ENCODE data around the gene ADAMTS14. TPM values are rescaled to one million over a fixed set of nuclear protein-coding genes. Genes with fewer than 3 reads are reported as not detected.

ADAMTS14 gene
- total RNA-seq, 1 donor from 2014 or later = 29.8 TPM

- H3K27me3 Mint-ChIP-seq (ENCODE audit: unreplicated experiment) = peaks cover 7% of the 10 kb centered on the region
- H3K27ac Mint-ChIP-seq (ENCODE audit: unreplicated experiment) = peak overlapping the region; percentile 91
- peaks cover 32% of the 10 kb centered on the region for H3K4me1 Mint-ChIP-seq (ENCODE audit: low read depth, unreplicated experiment)
- DNase-seq = peak; percentile 47
- peaks cover 7% of the 10 kb centered on the region for H3K36me3 Mint-ChIP-seq (ENCODE audit: unreplicated experiment)
- peaks cover 12% of the 10 kb centered on the region for H3K9me3 Mint-ChIP-seq (ENCODE audit: unreplicated experiment)
- H3K4me3 Mint-ChIP-seq (ENCODE audit: unreplicated experiment) = peak overlapping the region; percentile 84
- TF ChIP-seq CTCF (IDR thresholded peaks at IDR 0.05; ENCODE audit: partially characterized antibody, unreplicated experiment) = no peak
Measured at GRCh38 chr10:70673043-70673928, 980 bp downstream of the ADAMTS14 start.

DNA sequence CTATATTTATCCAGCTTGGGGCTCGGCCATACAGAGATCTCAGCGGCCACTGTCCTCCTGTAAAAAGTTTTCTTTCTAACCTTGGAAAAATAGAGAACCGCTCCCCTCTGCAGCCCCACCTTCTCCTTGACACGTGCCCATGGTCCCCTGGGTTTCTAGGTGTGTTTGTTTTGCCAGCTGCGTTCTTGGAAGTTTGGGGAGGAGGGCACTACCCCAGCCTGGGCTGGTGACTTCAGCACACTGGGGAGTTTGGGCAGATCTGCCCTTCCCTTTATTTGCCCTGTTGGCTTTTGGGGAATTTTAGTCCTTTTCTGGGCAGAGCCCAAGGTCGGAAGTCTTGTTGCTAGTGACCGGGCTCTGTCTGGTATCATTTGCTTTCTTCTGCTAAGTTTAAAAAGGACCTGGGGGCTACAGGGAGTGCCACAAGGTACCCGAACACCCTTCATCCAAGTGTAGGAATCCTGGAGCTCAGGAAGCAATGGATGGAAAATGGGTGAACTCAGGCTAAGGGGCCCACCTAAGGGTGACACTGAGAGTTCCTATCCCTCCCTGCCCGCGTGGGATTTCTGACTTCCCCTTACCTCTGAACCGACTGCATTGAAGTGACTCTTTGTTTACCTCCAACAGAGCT is 1.7 kb downstream of the ADAMTS14 start:
- peak overlapping the region; percentile 84 for H3K4me3 Mint-ChIP-seq (ENCODE audit: unreplicated experiment)
- no peaks in the 10 kb centered on the region for H3K36me3 Mint-ChIP-seq (ENCODE audit: unreplicated experiment)
- H3K9me3 Mint-ChIP-seq (ENCODE audit: unreplicated experiment) = peaks cover 10% of the 10 kb centered on the region
- peaks cover 9% of the 10 kb centered on the region for H3K27me3 Mint-ChIP-seq (ENCODE audit: unreplicated experiment)
- peaks cover 38% of the 10 kb centered on the region for H3K4me1 Mint-ChIP-seq (ENCODE audit: low read depth, unreplicated experiment)
- H3K27ac Mint-ChIP-seq (ENCODE audit: unreplicated experiment) = peak overlapping the region; percentile 91
- no peak for DNase-seq
- no peak for TF ChIP-seq CTCF (IDR thresholded peaks at IDR 0.05; ENCODE audit: partially characterized antibody, unreplicated experiment)

DNA sequence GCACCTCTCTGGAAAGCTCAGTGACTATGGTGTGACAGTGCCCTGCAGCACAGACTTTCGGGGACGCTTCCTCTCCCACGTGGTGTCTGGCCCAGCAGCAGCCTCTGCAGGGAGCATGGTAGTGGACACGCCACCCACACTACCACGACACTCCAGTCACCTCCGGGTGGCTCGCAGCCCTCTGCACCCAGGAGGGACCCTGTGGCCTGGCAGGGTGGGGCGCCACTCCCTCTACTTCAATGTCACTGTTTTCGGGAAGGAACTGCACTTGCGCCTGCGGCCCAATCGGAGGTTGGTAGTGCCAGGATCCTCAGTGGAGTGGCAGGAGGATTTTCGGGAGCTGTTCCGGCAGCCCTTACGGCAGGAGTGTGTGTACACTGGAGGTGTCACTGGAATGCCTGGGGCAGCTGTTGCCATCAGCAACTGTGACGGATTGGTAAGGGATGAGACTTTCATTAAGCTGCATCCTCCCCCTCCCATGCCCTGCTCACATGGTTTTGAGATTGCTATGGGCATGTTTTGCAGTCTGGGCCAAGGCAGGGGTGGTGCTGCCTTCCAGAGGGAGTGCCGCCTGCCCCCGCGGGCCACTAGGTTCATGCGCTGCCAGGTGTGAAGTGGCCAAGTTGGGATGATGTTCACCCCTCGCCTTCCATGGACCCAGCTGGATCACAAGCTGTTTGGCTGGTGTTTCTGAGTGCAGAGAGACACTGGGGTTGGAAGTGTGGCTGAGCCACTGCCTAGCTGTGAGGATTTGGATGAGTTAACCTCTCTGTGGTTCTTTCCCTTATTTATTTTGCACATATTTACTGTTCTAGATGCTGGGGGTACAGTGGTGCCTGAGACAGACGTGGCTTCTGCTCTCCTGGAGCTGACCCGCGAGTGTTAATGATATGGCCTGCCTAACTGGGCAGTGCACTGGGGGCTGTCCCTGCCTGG is 2.5 kb downstream of the ADAMTS14 start:
- TF ChIP-seq CTCF (IDR thresholded peaks at IDR 0.05; ENCODE audit: partially characterized antibody, unreplicated experiment) = no peak
- Mint-ChIP-seq H3K9me3 (ENCODE audit: unreplicated experiment) (peaks cover 12% of the 10 kb centered on the region), H3K27me3 (ENCODE audit: unreplicated experiment) (peaks cover 11% of the 10 kb centered on the region)

DNA sequence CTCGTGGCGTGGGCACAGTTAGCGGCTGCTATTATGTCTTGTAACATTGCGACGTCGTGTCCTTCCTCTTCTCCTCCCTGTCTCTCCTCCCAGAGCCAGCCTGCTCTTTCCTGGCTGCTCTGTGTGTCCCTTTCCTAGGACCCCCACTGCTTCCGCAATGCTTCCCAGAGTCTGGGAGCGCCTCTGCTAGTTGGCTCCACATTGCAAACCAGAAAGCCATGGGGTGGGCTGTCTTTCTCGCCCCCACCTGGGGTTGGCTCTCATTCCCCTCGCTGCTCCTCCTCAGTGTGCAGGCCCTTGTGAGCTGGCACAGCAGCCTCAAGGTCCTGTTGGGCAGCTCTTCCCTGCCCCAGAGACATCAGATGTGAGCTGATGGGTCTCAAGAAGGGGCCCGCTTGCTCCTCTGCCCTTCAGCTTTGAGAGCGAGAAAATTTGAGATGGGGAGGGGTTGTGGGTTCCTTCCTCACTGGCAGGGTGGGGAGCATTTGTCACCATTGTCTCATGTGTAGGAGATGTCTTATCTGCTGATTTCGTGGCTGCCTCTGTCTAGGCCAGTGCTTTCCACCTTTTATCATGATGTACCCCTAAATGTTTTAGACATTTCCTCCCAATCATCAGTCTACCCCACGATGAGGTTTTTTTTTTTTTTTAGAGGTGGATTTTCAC is 3.3 kb downstream of the ADAMTS14 start:
- peaks cover 10% of the 10 kb centered on the region for H3K9me3 Mint-ChIP-seq (ENCODE audit: unreplicated experiment)
- peak overlapping the region; percentile 80 for H3K4me3 Mint-ChIP-seq (ENCODE audit: unreplicated experiment)
- DNase-seq = no peak
- peaks cover 13% of the 10 kb centered on the region for H3K27me3 Mint-ChIP-seq (ENCODE audit: unreplicated experiment)
- H3K4me1 Mint-ChIP-seq (ENCODE audit: low read depth, unreplicated experiment) = peaks cover 44% of the 10 kb centered on the region
- no peak for TF ChIP-seq CTCF (IDR thresholded peaks at IDR 0.05; ENCODE audit: partially characterized antibody, unreplicated experiment)
- no peaks in the 10 kb centered on the region for H3K36me3 Mint-ChIP-seq (ENCODE audit: unreplicated experiment)
- peak overlapping the region; percentile 60 for H3K27ac Mint-ChIP-seq (ENCODE audit: unreplicated experiment)

More for the DNA sequence above, 2.5 kb downstream of the ADAMTS14 start:
- H3K4me3 Mint-ChIP-seq (ENCODE audit: unreplicated experiment) = peak overlapping the region; percentile 80
- H3K36me3 Mint-ChIP-seq (ENCODE audit: unreplicated experiment) = no peaks in the 10 kb centered on the region
- DNase-seq = no peak
- H3K27ac Mint-ChIP-seq (ENCODE audit: unreplicated experiment) = peak overlapping the region; percentile 66
- peaks cover 45% of the 10 kb centered on the region for H3K4me1 Mint-ChIP-seq (ENCODE audit: low read depth, unreplicated experiment)

All from glutamatergic neuron (in vitro differentiated cells).